ENCODE data around the gene CARNS1.
"Not testable (repeated sequence)": the region's sequence is repeated elsewhere in the genome, so short reads cannot be mapped to it uniquely, and the experiment has no call there.

The CARNS1 gene

GRCh38 chr11:67423891-67424613, 8.6 kb downstream of the CARNS1 start:
- H3K27me3 ChIP-seq (ENCODE audit: insufficient read depth, poor library complexity, severe bottlenecking), result no peaks in the 10 kb centered on the region
- peaks cover 3% of the 10 kb centered on the region for H3K4me1 ChIP-seq (ENCODE audit: insufficient read depth, poor library complexity, severe bottlenecking)
- no peak for TF ChIP-seq CTCF (IDR thresholded peaks at IDR 0.05; ENCODE audit: poor library complexity, severe bottlenecking)
- no peak for DNase-seq (ENCODE audit: low spot score)
- H3K4me3 ChIP-seq (ENCODE audit: severe bottlenecking), result no peak overlapping the region
- H3K9me3 ChIP-seq (ENCODE audit: severe bottlenecking), result no peaks in the 10 kb centered on the region
- H3K36me3 ChIP-seq (ENCODE audit: low read depth), result no peaks in the 10 kb centered on the region
- no peak overlapping the region for H3K27ac ChIP-seq (ENCODE audit: poor library complexity, severe bottlenecking)
- ATAC-seq (ENCODE audit: low read depth), result no peak

- not testable (repeated sequence) for ATAC-seq (ENCODE audit: low read depth); H3K27me3 ChIP-seq (ENCODE audit: insufficient read depth, poor library complexity, severe bottlenecking); DNase-seq (ENCODE audit: low spot score); H3K4me1 ChIP-seq (ENCODE audit: insufficient read depth, poor library complexity, severe bottlenecking); H3K9me3 ChIP-seq (ENCODE audit: severe bottlenecking)
- Histone ChIP-seq H3K36me3 (ENCODE audit: low read depth) (peaks cover 32% of the 10 kb centered on the region), H3K27ac (ENCODE audit: poor library complexity, severe bottlenecking) (peak overlapping the region; percentile 39), H3K4me3 (ENCODE audit: severe bottlenecking) (peak overlapping the region; percentile 78)
Observed at GRCh38 chr11:67427364-67427859, 11.9 kb downstream of the CARNS1 start.

- Histone ChIP-seq H3K27me3 (ENCODE audit: insufficient read depth, poor library complexity, severe bottlenecking) (no peaks in the 10 kb centered on the region), H3K4me1 (ENCODE audit: insufficient read depth, poor library complexity, severe bottlenecking) (peaks cover 4% of the 10 kb centered on the region), H3K9me3 (ENCODE audit: severe bottlenecking) (no peaks in the 10 kb centered on the region), H3K36me3 (ENCODE audit: low read depth) (peaks cover 41% of the 10 kb centered on the region), H3K27ac (ENCODE audit: poor library complexity, severe bottlenecking) (peak within 1 kb of the TSS; percentile 39), H3K4me3 (ENCODE audit: severe bottlenecking) (peak within 1 kb of the TSS; percentile 78)
- peak; percentile 94 for DNase-seq (ENCODE audit: low spot score)
- ATAC-seq (ENCODE audit: low read depth), result peak; percentile 81
- no peak for TF ChIP-seq CTCF (IDR thresholded peaks at IDR 0.05; ENCODE audit: poor library complexity, severe bottlenecking)
Observed at GRCh38 chr11:67428052-67429001, 12.8 kb downstream of the CARNS1 start, which contains the start of gene RPS6KB2. RPS6KB2 (plus strand) TSS chr11:67428494; CDS start chr11:67428546, 52 bp downstream.

- H3K4me3 ChIP-seq (ENCODE audit: severe bottlenecking), result peak overlapping the region; percentile 78
- peaks cover 4% of the 10 kb centered on the region for H3K4me1 ChIP-seq (ENCODE audit: insufficient read depth, poor library complexity, severe bottlenecking)
- no peak for TF ChIP-seq CTCF (IDR thresholded peaks at IDR 0.05; ENCODE audit: poor library complexity, severe bottlenecking)
- peak overlapping the region; percentile 39 for H3K27ac ChIP-seq (ENCODE audit: poor library complexity, severe bottlenecking)
- no peaks in the 10 kb centered on the region for H3K27me3 ChIP-seq (ENCODE audit: insufficient read depth, poor library complexity, severe bottlenecking)
- no peaks in the 10 kb centered on the region for H3K9me3 ChIP-seq (ENCODE audit: severe bottlenecking)
- no peak for DNase-seq (ENCODE audit: low spot score)
- ATAC-seq (ENCODE audit: low read depth), result no peak
- peaks cover 49% of the 10 kb centered on the region for H3K36me3 ChIP-seq (ENCODE audit: low read depth)
Observed at GRCh38 chr11:67429038-67429668, 13.7 kb downstream of the CARNS1 start.

- Histone ChIP-seq H3K4me3 (ENCODE audit: severe bottlenecking) (no peak overlapping the region), H3K4me1 (ENCODE audit: insufficient read depth, poor library complexity, severe bottlenecking) (peaks cover 4% of the 10 kb centered on the region), H3K27ac (ENCODE audit: poor library complexity, severe bottlenecking) (peak overlapping the region; percentile 39), H3K9me3 (ENCODE audit: severe bottlenecking) (no peaks in the 10 kb centered on the region), H3K36me3 (ENCODE audit: low read depth) (peaks cover 54% of the 10 kb centered on the region), H3K27me3 (ENCODE audit: insufficient read depth, poor library complexity, severe bottlenecking) (no peaks in the 10 kb centered on the region)
- DNase-seq (ENCODE audit: low spot score), result no peak
- TF ChIP-seq CTCF (IDR thresholded peaks at IDR 0.05; ENCODE audit: poor library complexity, severe bottlenecking), result no peak
- ATAC-seq (ENCODE audit: low read depth), result no peak
Observed at GRCh38 chr11:67429722-67430121, 14.2 kb downstream of the CARNS1 start.

All from RWPE2 (cell line).